IPS-15b (cell line): Measurements from ENCODE around the gene TMEM39B.
A peak's percentile ranks its signal among the peaks of the same experiment; 100 is the strongest.
"Not testable (repeated sequence)": the region's sequence is repeated elsewhere in the genome, so short reads cannot be mapped to it uniquely, and the experiment has no call there.

Experiments used
- H3K27me3 ChIP-seq: one replicate; pipeline ENCODE4 v1.6.1; 2013; ENCODE audit warnings: low read length; ENCODE audit not compliant: control insufficient read depth, insufficient read depth
- H3K36me3 ChIP-seq: one replicate; pipeline ENCODE4 v1.6.1; 2013; ENCODE audit warnings: low read length; ENCODE audit not compliant: control insufficient read depth, insufficient read depth
- H3K4me1 ChIP-seq: one replicate; pipeline ENCODE4 v1.6.1; 2013; ENCODE audit warnings: mild to moderate bottlenecking, low read length; ENCODE audit not compliant: control insufficient read depth, insufficient read depth
- H3K4me3 ChIP-seq: one replicate; pipeline ENCODE4 v1.5.1; 2013; ENCODE audit warnings: low read depth, low read length
- H3K9ac ChIP-seq: one replicate; pipeline ENCODE4 v1.6.1; 2013; ENCODE audit warnings: low read depth, mild to moderate bottlenecking, low read length
- H3K9me3 ChIP-seq: one replicate; pipeline ENCODE4 v1.6.1; 2013; ENCODE audit warnings: mild to moderate bottlenecking, low read length; ENCODE audit not compliant: control insufficient read depth, insufficient read depth

Gene TMEM39B

DNA sequence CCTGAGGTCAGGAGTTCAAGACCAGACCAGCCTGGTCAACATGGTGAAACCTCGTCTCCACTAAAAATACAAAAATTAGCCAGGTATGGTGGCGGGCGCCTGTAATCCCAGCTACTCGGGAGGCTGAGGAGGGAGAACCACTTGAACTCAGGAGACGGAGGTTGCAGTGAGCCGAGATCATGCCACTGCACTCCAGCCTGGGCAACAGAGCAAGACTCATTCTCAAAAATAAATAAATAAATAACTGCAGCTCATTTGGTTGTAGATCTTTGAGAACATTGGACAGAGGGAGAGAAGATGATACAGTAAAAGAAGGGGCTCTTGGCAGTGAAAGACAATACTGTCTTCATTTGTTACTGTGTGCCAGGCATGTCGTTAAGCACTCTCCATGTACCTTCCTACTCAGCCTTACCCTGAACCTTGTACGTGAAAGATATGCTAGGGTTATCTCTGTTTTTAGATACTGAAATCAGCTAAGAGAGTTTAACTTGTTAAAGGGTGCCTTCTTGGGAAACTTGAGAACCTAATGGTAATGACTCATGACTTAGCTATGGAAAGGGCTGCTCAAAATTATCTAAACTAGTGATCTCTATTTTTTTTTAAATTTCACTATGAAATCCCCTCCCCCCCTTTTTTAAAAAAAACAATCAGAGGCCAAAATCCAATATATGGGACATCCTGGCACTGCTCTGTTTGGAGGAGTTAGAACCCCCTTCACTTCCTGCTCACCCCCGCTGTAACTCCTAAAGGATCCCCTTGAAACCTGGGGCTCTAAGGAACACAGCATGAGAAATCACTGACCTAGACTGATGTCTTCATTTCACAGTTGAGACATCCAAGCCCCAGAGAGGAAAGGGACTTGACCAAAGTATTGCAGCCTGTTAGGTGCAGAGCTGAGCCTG lies 28.3 kb downstream of the TMEM39B start:
- no peaks in the 10 kb centered on the region for H3K4me1 ChIP-seq
- H3K9ac ChIP-seq, result no peak overlapping the region
- no peaks in the 10 kb centered on the region for H3K9me3 ChIP-seq
- H3K27me3 ChIP-seq, result no peaks in the 10 kb centered on the region
- no peak overlapping the region for H3K4me3 ChIP-seq
- H3K36me3 ChIP-seq, result peaks cover 10% of the 10 kb centered on the region

DNA sequence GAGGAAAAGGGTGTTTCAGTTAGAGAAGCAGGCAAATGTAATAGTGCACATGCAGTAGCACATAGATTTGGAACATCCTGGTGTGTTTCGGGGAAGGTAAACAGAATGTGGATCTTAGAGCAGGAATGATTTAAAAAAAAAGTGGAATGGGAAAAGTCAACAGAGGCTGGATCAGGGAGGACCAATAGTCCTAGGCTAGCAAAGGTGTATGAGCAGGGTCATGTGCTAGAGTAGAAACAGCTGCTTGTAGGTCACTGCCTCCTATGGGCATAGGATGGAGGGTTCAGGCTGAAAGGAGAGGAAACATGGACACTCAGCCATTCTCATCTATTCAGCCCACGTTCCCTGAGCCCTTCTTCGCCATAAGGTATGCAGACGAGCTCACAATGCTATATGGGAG lies 31.4 kb downstream of the TMEM39B start:
- Histone ChIP-seq H3K4me1 (no peaks in the 10 kb centered on the region), H3K9ac (no peak overlapping the region), H3K36me3 (peaks cover 5% of the 10 kb centered on the region), H3K9me3 (no peaks in the 10 kb centered on the region), H3K4me3 (no peak overlapping the region), H3K27me3 (no peaks in the 10 kb centered on the region)

DNA sequence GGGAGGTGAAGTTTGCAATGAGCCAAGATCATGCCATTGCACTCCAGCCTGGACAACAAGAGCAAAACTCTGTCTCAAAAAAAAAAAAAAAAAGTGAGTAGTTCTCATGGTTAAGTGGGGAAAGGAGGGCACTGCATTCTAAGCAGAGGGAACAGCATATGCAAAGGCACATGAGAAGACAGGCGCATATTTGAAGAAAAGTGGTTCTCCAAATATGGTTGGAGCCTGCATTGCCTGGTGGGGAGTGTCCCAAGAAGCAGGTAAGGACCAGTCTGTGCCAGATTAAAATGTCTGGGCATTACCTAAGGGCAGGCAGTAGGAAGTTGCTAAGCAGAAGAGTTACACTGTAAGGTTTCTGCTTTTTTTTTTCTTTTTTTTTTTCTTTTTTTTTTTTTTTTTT lies 32.6 kb downstream of the TMEM39B start:
- no peaks in the 10 kb centered on the region for H3K4me1 ChIP-seq
- H3K9ac ChIP-seq, result no peak overlapping the region
- H3K4me3 ChIP-seq, result no peak overlapping the region
- H3K9me3 ChIP-seq, result no peaks in the 10 kb centered on the region
- H3K36me3 ChIP-seq, result peaks cover 5% of the 10 kb centered on the region
- H3K27me3 ChIP-seq, result no peaks in the 10 kb centered on the region

DNA sequence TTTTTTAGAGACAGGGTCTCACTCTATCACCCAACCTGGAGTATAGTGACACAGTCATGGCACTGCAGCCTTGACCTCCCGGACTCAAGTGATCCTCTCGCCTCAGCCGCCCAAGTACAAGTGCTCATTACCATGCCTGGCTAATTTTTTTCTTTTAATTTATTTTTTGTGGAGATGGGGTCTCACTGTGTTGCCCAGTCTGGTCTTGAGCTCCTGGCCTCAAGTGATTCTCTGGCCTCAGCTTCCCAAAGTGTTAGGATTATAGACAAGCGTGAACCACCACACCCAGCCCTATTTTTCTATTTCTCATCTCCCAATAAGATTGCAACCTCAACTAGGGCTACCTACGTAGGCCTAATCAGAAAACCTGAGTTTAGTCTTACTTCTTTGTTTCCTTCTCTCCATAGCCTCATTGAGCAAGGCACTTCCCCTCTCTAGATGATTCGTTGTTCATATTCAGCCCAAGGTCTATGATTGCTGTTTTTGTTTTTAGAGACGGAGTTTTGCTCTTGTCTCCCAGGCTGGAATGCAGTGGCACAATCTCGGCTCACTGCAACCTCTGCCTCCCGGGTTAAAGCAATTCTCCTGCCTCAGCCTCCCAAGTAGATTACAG lies 34.0 kb downstream of the TMEM39B start:
- Histone ChIP-seq H3K27me3 (no peaks in the 10 kb centered on the region), H3K36me3 (no peaks in the 10 kb centered on the region), H3K9me3 (no peaks in the 10 kb centered on the region), H3K4me3 (no peak overlapping the region), H3K4me1 (peaks cover 2% of the 10 kb centered on the region), H3K9ac (no peak overlapping the region)

DNA sequence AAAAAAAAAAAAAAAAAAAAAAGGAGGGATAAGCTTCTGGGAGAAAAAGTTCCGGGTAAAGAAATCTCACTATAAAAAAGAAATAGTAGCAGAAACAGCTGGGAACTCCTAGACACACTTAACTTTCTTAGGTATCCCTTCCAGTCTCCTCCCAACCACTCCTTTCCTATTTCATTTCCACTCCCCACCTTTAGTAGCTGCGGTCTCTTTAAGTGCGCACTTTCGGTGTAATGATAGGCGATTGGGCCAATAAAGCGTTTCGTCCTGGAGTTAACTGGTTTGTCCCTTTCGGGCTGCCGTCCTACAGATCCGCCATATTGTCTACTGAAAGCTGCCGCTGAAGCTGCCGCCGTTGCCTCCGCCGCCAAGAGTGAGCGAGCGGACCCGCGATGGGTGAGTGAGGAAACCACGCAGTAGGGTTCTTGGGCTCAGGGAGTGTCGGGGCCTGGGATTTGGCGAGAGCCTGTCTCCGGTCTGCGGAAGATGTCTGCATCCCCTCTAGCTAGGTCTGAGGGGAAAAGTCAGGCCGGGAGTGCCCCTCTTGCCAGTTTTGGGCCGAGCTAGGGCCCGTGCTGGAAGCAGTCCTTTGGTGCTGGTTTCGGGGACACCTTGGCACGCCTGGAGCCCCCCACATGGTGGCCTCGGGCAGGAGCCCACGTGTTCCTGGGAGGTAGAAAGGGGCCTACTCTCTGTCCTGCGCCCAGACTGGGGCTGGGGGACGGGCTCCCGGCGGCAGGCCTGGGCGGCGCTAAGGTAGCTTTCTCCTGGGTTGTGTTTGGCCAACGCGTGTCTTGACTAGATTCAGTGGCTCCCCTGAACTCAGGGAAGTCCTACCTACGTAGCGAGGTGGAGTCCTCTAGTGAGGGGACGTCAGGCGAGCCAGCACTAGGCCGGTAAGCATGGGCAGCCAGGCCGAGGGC lies 35.3 kb downstream of the TMEM39B start, which contains the start of gene KPNA6:
KPNA6 (plus strand) TSS at position 315 of the 920 bp plus-strand sequence; CDS start at position 390, 75 bp downstream.
- peaks cover 2% of the 10 kb centered on the region for H3K4me1 ChIP-seq
- H3K9ac ChIP-seq, result peak within 1 kb of the TSS; percentile 99
- no peaks in the 10 kb centered on the region for H3K36me3 ChIP-seq
- H3K4me3 ChIP-seq, result peak within 1 kb of the TSS; percentile 90
- H3K9me3 ChIP-seq, result no peaks in the 10 kb centered on the region
- no peaks in the 10 kb centered on the region for H3K27me3 ChIP-seq

DNA sequence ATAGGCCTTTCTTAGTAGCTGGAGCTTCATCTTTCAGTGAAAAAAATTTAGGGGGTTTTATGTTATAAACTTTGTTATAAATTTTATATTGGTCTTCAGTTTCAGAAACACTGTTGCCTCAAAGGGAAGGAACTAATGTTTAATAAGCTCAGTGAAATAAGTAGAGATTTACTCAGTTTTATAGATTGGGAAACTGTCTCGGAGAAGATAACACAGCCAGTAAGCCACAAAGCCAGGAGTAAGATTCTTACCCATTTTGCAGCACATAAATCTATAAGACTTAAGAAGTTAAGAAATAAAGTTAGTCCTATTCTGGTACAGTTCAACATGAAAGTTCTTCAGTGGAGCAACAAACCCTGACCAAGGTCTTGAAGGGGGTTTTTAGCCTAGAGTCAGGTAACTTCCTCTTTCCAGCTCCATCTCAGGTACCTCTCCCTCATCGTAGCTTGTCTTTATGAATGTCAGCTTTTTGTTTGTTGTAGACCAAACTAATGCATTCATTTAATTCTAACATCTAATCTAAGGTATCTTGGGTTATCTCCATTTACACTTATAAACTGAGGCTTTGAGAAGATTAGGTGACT lies 38.4 kb downstream of the TMEM39B start:
- Histone ChIP-seq H3K4me3 (no peak overlapping the region), H3K27me3 (no peaks in the 10 kb centered on the region), H3K9ac (no peak overlapping the region), H3K9me3 (no peaks in the 10 kb centered on the region), H3K36me3 (no peaks in the 10 kb centered on the region), H3K4me1 (peaks cover 2% of the 10 kb centered on the region)

DNA sequence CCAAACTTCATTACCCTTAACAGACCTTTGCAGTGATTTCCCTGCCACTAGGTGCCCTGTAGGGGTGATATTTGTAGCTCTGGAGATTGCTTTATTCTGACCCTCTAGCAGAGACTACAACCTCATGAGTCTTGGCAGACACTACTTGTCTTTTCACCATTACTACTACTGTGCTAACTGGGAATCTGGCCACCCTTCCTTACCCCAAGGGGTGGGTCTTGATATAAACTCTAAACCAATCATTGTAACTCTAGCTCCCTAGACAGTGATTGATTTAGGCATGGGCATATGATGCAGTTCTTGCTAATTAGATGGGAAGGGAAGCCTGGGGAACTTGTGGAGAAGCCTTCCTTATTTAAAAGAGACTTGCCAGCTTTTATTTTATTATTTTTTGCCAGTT lies 39.0 kb downstream of the TMEM39B start:
- Histone ChIP-seq H3K9me3 (no peaks in the 10 kb centered on the region), H3K4me1 (peaks cover 2% of the 10 kb centered on the region), H3K4me3 (no peak overlapping the region), H3K9ac (no peak overlapping the region), H3K27me3 (no peaks in the 10 kb centered on the region), H3K36me3 (no peaks in the 10 kb centered on the region)

DNA sequence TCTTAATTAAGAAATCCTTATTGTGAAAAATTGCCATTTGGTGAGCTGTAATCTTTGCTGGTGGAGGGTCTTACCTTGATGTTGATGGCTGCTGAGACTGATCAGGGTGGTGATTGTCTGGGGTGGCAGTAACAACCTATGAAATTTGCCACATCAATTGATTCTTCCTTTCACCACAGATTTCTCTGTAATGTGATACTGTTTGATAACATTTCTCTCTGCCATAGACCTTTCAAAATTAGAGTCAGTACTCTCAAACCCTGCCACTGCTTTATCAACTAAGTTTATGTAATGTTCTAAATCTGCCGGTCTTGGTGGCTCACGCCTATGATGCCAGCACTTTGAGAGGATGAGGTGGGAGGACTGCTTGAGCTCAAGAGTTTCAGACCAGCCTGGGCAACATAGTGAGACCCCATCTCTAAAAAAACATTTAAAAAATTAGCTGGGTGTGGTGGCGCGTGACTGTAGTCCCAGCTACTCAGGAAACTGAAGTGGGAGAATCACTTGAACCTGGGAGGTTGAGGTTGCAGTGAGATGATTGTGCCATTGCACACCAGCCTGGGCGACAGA lies 40.2 kb downstream of the TMEM39B start:
- no peaks in the 10 kb centered on the region for H3K36me3 ChIP-seq
- no peaks in the 10 kb centered on the region for H3K9me3 ChIP-seq
- H3K27me3 ChIP-seq, result no peaks in the 10 kb centered on the region
- no peak overlapping the region for H3K9ac ChIP-seq
- H3K4me3 ChIP-seq, result no peak overlapping the region
- H3K4me1 ChIP-seq, result peaks cover 2% of the 10 kb centered on the region

DNA sequence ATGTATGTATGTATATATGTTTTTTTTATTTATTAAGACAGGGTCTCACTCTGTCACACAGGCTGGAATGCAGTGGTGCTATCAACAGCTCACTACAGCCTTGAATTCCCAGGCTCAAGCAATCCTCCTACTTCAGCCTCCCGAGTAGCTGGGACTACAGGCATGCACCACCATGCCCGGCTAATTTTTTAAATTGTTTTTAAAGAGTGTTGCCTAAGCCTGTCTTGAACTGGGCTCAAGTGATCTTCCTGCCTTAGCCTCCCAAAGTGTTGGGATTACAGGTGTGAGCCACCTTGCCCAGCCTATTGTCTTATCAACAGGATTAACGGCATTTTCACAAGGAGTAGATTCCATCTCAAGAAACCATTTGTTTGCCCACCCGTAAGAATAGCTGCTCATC lies 40.7 kb downstream of the TMEM39B start:
- H3K4me3 ChIP-seq, H3K9ac ChIP-seq, H3K4me1 ChIP-seq, H3K27me3 ChIP-seq, H3K9me3 ChIP-seq, H3K36me3 ChIP-seq: not testable (repeated sequence)

DNA sequence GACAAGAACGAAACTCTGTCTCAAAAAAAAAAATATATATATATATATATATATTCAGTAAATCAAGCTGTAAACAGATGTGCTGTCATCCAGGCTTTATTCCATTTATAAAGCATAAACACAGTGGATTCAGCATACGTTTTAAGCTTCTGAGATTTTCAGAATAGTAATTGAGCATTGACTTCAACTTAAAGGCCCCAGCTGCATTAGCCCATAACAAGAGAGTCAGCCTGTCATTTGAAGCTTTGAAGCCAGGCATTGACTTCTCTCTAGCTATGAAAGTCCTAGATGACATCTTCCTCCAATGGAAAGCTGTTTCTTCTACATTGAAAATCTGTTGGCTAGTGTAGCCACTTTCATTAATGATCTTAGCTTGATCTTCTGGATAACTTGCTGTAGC lies 41.7 kb downstream of the TMEM39B start:
- Histone ChIP-seq H3K27me3 (no peaks in the 10 kb centered on the region), H3K4me1 (peaks cover 2% of the 10 kb centered on the region), H3K9me3 (no peaks in the 10 kb centered on the region), H3K9ac (no peak overlapping the region), H3K4me3 (no peak overlapping the region), H3K36me3 (no peaks in the 10 kb centered on the region)

DNA sequence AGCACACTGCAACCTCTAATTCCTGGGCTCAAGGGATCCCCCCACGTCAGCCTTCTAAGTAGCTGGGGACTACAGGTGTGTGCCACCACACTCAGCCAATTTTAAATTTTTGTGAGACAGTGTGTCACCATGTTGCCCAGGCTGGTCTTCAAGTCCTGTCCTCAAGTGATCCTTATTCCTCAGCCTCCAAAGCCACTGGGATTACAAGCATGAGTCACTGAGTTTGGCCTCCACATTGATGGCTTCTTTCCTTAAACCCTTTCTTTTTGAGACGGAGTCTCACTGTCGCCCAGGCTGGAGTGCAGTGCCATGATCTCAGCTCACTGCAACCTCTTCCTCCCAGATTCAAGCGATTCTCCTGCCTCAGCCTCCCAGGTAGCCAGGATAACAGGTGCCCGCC lies 42.8 kb downstream of the TMEM39B start:
- Histone ChIP-seq H3K27me3 (no peaks in the 10 kb centered on the region), H3K9ac (no peak overlapping the region), H3K4me1 (peaks cover 2% of the 10 kb centered on the region), H3K36me3 (no peaks in the 10 kb centered on the region), H3K9me3 (no peaks in the 10 kb centered on the region), H3K4me3 (no peak overlapping the region)
